ENCODE data around the gene AP1S3. TPM values are rescaled to one million over a fixed set of nuclear protein-coding genes. Genes with fewer than 3 reads are reported as not detected.

Gene AP1S3
- 1.2 and 2.2 TPM in 2 replicates for total RNA-seq

GRCh38 chr2:223837287-223838061 lies at the start of gene AP1S3:
Gene AP1S3, minus strand, starts transcription at chr2:223837582. Its CDS starts 132 bp downstream, at chr2:223837450.

Other genes with a start within 250 kb of the AP1S3 start
- 3.0 and 4.0 TPM in 2 replicates for gene SCG2, start 235.2 kb downstream of the AP1S3 start, total RNA-seq
- gene WDFY1, start 107.8 kb upstream of the AP1S3 start, total RNA-seq = 28.5 and 29.6 TPM in 2 replicates
- gene MRPL44, start 119.9 kb upstream of the AP1S3 start, total RNA-seq = 35.2 and 38.7 TPM in 2 replicates
- gene SERPINE2, start 201.7 kb upstream of the AP1S3 start, total RNA-seq = 14.0 and 14.4 TPM in 2 replicates